Right renal pelvis (tissue), 4 donors: ENCODE data around the gene COL8A1. TPM values are rescaled to one million over a fixed set of nuclear protein-coding genes. Genes with fewer than 3 reads are reported as not detected.
A peak's percentile ranks its signal among the peaks of the same experiment; 100 is the strongest.
"Not testable (repeated sequence)": the region's sequence is repeated elsewhere in the genome, so short reads cannot be mapped to it uniquely, and the experiment has no call there.

Experiments used
- DNase-seq, 4 donors: peaks; one replicate each; pipeline ENCODE4 v3.0.0-alpha.2; 2013; ENCODE audit warnings: low read depth in 4 of 4, low spot score in 3 of 4, missing footprints in 1 of 4
- polyA plus RNA-seq, 4 donors: library from polyadenylated mRNA; unstranded; fragments of 120-200 nt; gene quantifications; one replicate each; pipeline ENCODE4 v1.2.1, GENCODE V29; 2013; ENCODE audit not compliant: insufficient read length in 4 of 4

COL8A1 gene
- 1 to 10 TPM; 4.5 to 7.3 (median 6.9) TPM for polyA plus RNA-seq

- no peak for DNase-seq
Observed at GRCh38 chr3:99638167-99638948, at the start of gene COL8A1. Gene COL8A1, plus strand, starts transcription at chr3:99638594. Its CDS starts 152,089 bp downstream, at chr3:99790683.

GRCh38 chr3:99589168-99589567 lies 49.2 kb upstream of the COL8A1 start:
- not testable (repeated sequence) for DNase-seq

- no peak for DNase-seq
Observed at GRCh38 chr3:99599894-99600293, 38.5 kb upstream of the COL8A1 start.

GRCh38 chr3:99601515-99601914 lies 36.9 kb upstream of the COL8A1 start:
- DNase-seq, result peak in 2 of 4 donors; percentile 18 to 28

- DNase-seq, result peak in 3 of 4 donors; percentile 9 to 31 (median 31)
Observed at GRCh38 chr3:99602183-99602582, 36.2 kb upstream of the COL8A1 start.

GRCh38 chr3:99607151-99607550 lies 31.2 kb upstream of the COL8A1 start:
- DNase-seq, result no peak

GRCh38 chr3:99614768-99615167 lies 23.6 kb upstream of the COL8A1 start:
- DNase-seq, result no peak

- DNase-seq, result no peak
Observed at GRCh38 chr3:99620077-99620767, 18.2 kb upstream of the COL8A1 start.

GRCh38 chr3:99620976-99621375 lies 17.4 kb upstream of the COL8A1 start:
- DNase-seq, result no peak

- no peak for DNase-seq
Observed at GRCh38 chr3:99624496-99625236, 13.7 kb upstream of the COL8A1 start.

GRCh38 chr3:99625237-99625622 lies 13.2 kb upstream of the COL8A1 start:
- no peak for DNase-seq

- DNase-seq, result no peak
Observed at GRCh38 chr3:99625643-99626416, 12.6 kb upstream of the COL8A1 start.

GRCh38 chr3:99626417-99626788 lies 12.0 kb upstream of the COL8A1 start:
- no peak for DNase-seq

- no peak for DNase-seq
Observed at GRCh38 chr3:99627062-99627826, 11.2 kb upstream of the COL8A1 start.

GRCh38 chr3:99630815-99631214 lies 7.6 kb upstream of the COL8A1 start:
- DNase-seq, result no peak

GRCh38 chr3:99633887-99634558 lies 4.4 kb upstream of the COL8A1 start:
- DNase-seq, result no peak

- DNase-seq, result no peak
Observed at GRCh38 chr3:99634881-99635280, 3.5 kb upstream of the COL8A1 start.

GRCh38 chr3:99635348-99635747 lies 3.0 kb upstream of the COL8A1 start:
- no peak for DNase-seq

GRCh38 chr3:99637016-99637367 lies 1.4 kb upstream of the COL8A1 start:
- no peak for DNase-seq
